ENCODE measurements around the gene GAS2L1.

Gene GAS2L1

GRCh38 chr22:29302402-29302680 lies 4.1 kb upstream of the GAS2L1 start:
- DNase-seq (ENCODE audit: low read depth) = no peak
- no peak for TF ChIP-seq CTCF (IDR thresholded peaks at IDR 0.05; ENCODE audit: control insufficient read depth, insufficient read depth, low read depth, low read length, missing control alignments)
- no peak overlapping the region for H3K4me3 ChIP-seq (ENCODE audit: control insufficient read depth, low read depth, low read length)

DNA sequence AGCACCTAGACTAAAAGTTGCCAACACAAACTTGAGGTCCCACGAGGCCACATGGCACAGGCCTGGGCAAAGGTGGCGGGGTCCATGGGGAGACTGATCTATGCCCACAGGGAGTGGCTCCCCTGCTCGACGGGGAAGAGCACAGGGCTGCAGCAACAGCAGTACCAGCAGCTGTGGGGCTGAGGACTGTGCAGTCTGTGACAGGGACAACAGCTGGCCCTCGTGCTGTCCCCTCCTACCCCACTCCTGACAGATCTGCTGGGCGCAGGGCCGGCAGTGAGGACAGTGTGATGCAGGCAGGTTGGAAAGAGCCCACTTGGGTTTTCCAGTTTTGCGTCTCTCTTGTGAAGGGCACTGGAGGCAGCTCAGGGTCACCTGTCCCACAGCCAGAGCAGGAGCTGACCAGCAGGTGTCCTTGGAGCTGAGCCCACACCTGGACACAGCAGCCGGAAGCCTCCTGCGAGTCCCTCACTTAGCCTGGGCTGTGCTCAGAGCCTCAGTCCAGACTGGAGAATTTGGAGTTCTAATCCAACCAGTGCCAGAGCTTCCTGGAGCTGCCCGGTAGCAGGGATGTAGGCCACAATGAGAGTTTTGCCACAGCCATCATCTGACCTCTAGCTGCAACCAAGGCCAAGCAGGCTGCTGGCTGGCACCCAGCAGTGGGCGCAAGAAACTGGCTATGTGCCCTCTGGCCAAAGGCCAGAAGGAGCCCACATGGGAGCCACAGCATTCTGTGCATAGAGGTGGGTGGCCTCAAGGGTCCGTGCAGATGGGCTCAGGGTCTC lies 3.6 kb upstream of the GAS2L1 start:
- H3K4me3 ChIP-seq (ENCODE audit: control insufficient read depth, low read depth, low read length) = no peak overlapping the region
- no peak for DNase-seq (ENCODE audit: low read depth)
- no peak for TF ChIP-seq CTCF (IDR thresholded peaks at IDR 0.05; ENCODE audit: control insufficient read depth, insufficient read depth, low read depth, low read length, missing control alignments)

- H3K4me3 ChIP-seq (ENCODE audit: control insufficient read depth, low read depth, low read length) = no peak overlapping the region
- no peak for DNase-seq (ENCODE audit: low read depth)
- no peak for TF ChIP-seq CTCF (IDR thresholded peaks at IDR 0.05; ENCODE audit: control insufficient read depth, insufficient read depth, low read depth, low read length, missing control alignments)
Observed at GRCh38 chr22:29305836-29306174, 645 bp upstream of the GAS2L1 start.

- peak overlapping the region; percentile 96 for H3K4me3 ChIP-seq (ENCODE audit: control insufficient read depth, low read depth, low read length)
- peak; percentile 8 for DNase-seq (ENCODE audit: low read depth)
- no peak for TF ChIP-seq CTCF (IDR thresholded peaks at IDR 0.05; ENCODE audit: control insufficient read depth, insufficient read depth, low read depth, low read length, missing control alignments)
Observed at GRCh38 chr22:29306835-29307595, 565 bp downstream of the GAS2L1 start.

DNA sequence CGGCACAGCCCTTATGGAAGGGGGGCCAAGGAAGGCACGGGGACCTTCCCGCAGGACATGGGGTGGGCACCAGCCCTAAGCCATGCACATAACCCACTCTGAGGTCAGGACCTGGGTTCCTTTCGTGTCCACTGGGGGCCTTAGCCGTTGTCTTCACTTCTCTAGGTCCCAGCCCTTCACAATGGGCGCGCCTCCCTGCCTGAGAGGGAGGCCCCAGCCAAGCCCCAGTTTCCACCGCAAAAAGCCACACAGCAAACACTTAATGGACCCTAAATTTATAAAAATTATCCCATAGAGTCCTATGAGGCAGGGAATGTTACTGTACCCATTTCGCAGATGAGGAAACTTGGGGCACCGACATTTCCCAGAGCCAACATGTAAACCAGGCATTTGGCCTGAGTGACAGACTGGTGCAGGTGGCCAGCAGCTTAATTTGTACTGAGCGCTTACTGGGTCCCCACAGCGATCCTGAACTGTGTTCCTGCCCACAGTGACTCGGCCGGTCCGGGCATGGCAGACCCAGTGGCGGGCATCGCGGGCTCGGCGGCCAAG lies 1.2 kb downstream of the GAS2L1 start:
- peak overlapping the region; percentile 96 for H3K4me3 ChIP-seq (ENCODE audit: control insufficient read depth, low read depth, low read length)
- no peak for TF ChIP-seq CTCF (IDR thresholded peaks at IDR 0.05; ENCODE audit: control insufficient read depth, insufficient read depth, low read depth, low read length, missing control alignments)
- DNase-seq (ENCODE audit: low read depth) = no peak

- H3K4me3 ChIP-seq (ENCODE audit: control insufficient read depth, low read depth, low read length) = peak overlapping the region; percentile 96
- TF ChIP-seq CTCF (IDR thresholded peaks at IDR 0.05; ENCODE audit: control insufficient read depth, insufficient read depth, low read depth, low read length, missing control alignments) = no peak
- no peak for DNase-seq (ENCODE audit: low read depth)
Observed at GRCh38 chr22:29308148-29308790, 1.8 kb downstream of the GAS2L1 start.
